HepG2 (cell line): ENCODE data around the gene DNAJC18. TPM values are rescaled to one million over a fixed set of nuclear protein-coding genes. Genes with fewer than 3 reads are reported as not detected.
"Not testable (repeated sequence)": the region's sequence is repeated elsewhere in the genome, so short reads cannot be mapped to it uniquely, and the experiment has no call there.

Source experiments
- ATAC-seq: fragments of 200-7000 bp; cut with Tn5 transposase; 3 replicates; pipeline ENCODE4 v1.9.1; 2020; ENCODE audit warnings: mild to moderate bottlenecking, moderate library complexity
- BruUV-seq: library from RNA; stranded (reverse); fragments of 400-500 nt; replicated peaks from 2 replicates; lab custom pipeline; 2021; lab: Mats Ljungman, UMichigan
- CTCF ChIA-PET: fragments of 300-600 bp; formaldehyde crosslinking; extraction: SDS; loops from one replicate; lab custom pipeline; 2021; ENCODE audit warnings: low total read pairs, inconsistent platforms, low intra/inter-chr PET ratio; lab: Yijun Ruan, JAX
- POLR2A ChIA-PET: fragments of 350-600 bp; sonication (Branson Sonifier 250); formaldehyde crosslinking; loops from one replicate; lab custom pipeline; 2020; ENCODE audit warnings: antibody characterized with exemption, inconsistent platforms; lab: Yijun Ruan, JAX
- DNase-seq: peaks from one replicate; pipeline ENCODE4 v3.0.0-alpha.2; 2015; ENCODE audit warnings: low spot score
- FAIRE-seq: peaks from 3 replicates; lab custom pipeline; 2011; peaks lifted over from hg19 to GRCh38; lab: Jason Lieb, UNC
- H2AFZ ChIP-seq: one replicate; pipeline ENCODE4 v1.6.1; 2011; ENCODE audit warnings: low read length, inconsistent platforms
- H3K27ac ChIP-seq: fragments of 300-600 bp; 3 replicates; pipeline ENCODE4 v1.8.0; 2011; ENCODE audit warnings: mixed run types, mild to moderate bottlenecking, mixed read lengths, low read length, inconsistent platforms; ENCODE audit not compliant: insufficient read depth; ENCODE audit errors: extremely low read length
- H3K27me3 ChIP-seq, 2 experiments: fragments of 200-600 bp in 1 of 2; 2 replicates in 1 of 2; 3 replicates in 1 of 2; pipeline versions ENCODE4 v1.6.0 to v1.8.0; 2011; ENCODE audit warnings: low read length in 2 of 2, mild to moderate bottlenecking in 2 of 2, moderate library complexity in 2 of 2, inconsistent platforms in 1 of 2; ENCODE audit not compliant: insufficient read depth in 2 of 2, control insufficient read depth in 1 of 2
- H3K36me3 ChIP-seq, 2 experiments: fragments of 200-600 bp in 1 of 2; replicated peaks in 1 of 2; 2 replicates in 1 of 2; 3 replicates in 1 of 2; pipeline versions ENCODE4 v1.5.1 to v1.8.0; 2011; ENCODE audit warnings: low read length in 2 of 2, inconsistent platforms in 1 of 2; ENCODE audit not compliant: insufficient read depth in 2 of 2, control insufficient read depth in 1 of 2
- H3K4me1 ChIP-seq: 2 replicates; pipeline ENCODE4 v1.5.1; 2012; ENCODE audit warnings: low read length, inconsistent platforms; ENCODE audit not compliant: insufficient read depth
- H3K4me2 ChIP-seq: 2 replicates; pipeline ENCODE4 v1.6.0; 2011; ENCODE audit warnings: low read depth, low read length, inconsistent platforms
- H3K4me3 ChIP-seq, 3 experiments: fragments of 200-600 bp in 1 of 3; sonication (generic), shearing (Covaris generic) in 1 of 3; replicated peaks in 1 of 3; 2 replicates each; pipeline ENCODE4 v1.5.1; 2011 to 2016; ENCODE audit warnings: low read length in 3 of 3, inconsistent platforms in 2 of 3, low read depth in 2 of 3, mild to moderate bottlenecking in 2 of 3, control low read depth in 1 of 3, mixed read lengths in 1 of 3; ENCODE audit not compliant: insufficient read depth in 1 of 3
- H3K79me2 ChIP-seq: one replicate; pipeline ENCODE4 v1.6.1; 2011; ENCODE audit warnings: low read length, inconsistent platforms; ENCODE audit not compliant: insufficient read depth
- H3K9ac ChIP-seq: 2 replicates; pipeline ENCODE4 v1.6.0; 2011; ENCODE audit warnings: mild to moderate bottlenecking, low read depth, low read length, inconsistent platforms; ENCODE audit not compliant: insufficient read depth
- H3K9me3 ChIP-seq: 2 replicates; pipeline ENCODE4 v1.5.1; 2012; ENCODE audit warnings: mild to moderate bottlenecking, low read length
- H4K20me1 ChIP-seq: 2 replicates; pipeline ENCODE4 v1.6.0; 2011; ENCODE audit warnings: inconsistent platforms, mild to moderate bottlenecking, low read length, moderate library complexity; ENCODE audit not compliant: insufficient read depth
- ATF4 ChIP-seq, 2 experiments: fragments of 450-650 bp in 1 of 2; sonication (generic) in 1 of 2; formaldehyde crosslinking; IDR thresholded peaks; 2 replicates each; pipeline versions ENCODE4 v1.5.0 to v1.8.0; 2020 to 2022; ENCODE audit warnings: mild to moderate bottlenecking in 1 of 2, missing genetic modification reagents in 1 of 2
- BCL6 ChIP-seq: IDR thresholded peaks from 2 replicates; pipeline ENCODE4 v1.6.1; 2016; ENCODE audit warnings: missing genetic modification reagents, missing compliant biosample characterization
- BRCA1 ChIP-seq: sonication (generic); formaldehyde crosslinking; IDR thresholded peaks from 2 replicates; pipeline ENCODE4 v1.4.0; 2020; ENCODE audit warnings: missing genetic modification reagents
- CEBPB ChIP-seq: IDR thresholded peaks from 2 replicates; pipeline ENCODE4 v1.6.1; 2011; ENCODE audit warnings: low read depth, low read length, improper control_type of control experiment, borderline replicate concordance
- GFI1 ChIP-seq: sonication (generic); formaldehyde crosslinking; IDR thresholded peaks from 2 replicates; pipeline ENCODE4 v1.5.0; 2020; ENCODE audit warnings: missing genetic modification reagents, mild to moderate bottlenecking, borderline replicate concordance
- HNF4A ChIP-seq: sonication (generic); formaldehyde crosslinking; IDR thresholded peaks from 2 replicates; pipeline ENCODE4 v1.4.0; 2020; ENCODE audit warnings: missing genetic modification reagents
- HNRNPUL1 ChIP-seq: fragments of 200-400 bp; formaldehyde crosslinking; IDR thresholded peaks from 2 replicates; pipeline ENCODE4 v1.6.1; 2017; ENCODE audit warnings: low read depth, mild to moderate bottlenecking, low read length, moderate library complexity
- LCORL ChIP-seq, 2 experiments: fragments of 450-650 bp in 1 of 2; sonication (generic) in 1 of 2; formaldehyde crosslinking in 1 of 2; IDR thresholded peaks; 2 replicates each; pipeline versions ENCODE4 v1.5.0 to v1.6.1; 2017 to 2020; ENCODE audit warnings: antibody characterized with exemption in 1 of 2, missing genetic modification reagents in 1 of 2
- MAX ChIP-seq: IDR thresholded peaks from 2 replicates; pipeline ENCODE4 v1.6.1; 2012; ENCODE audit warnings: inconsistent platforms
- NR2F1 ChIP-seq, 2 experiments: fragments of 450-650 bp in 1 of 2; formaldehyde crosslinking in 1 of 2; IDR thresholded peaks; 2 replicates each; pipeline versions ENCODE4 v1.5.0 to v1.6.1; 2016 to 2020; ENCODE audit warnings: mild to moderate bottlenecking in 1 of 2, missing compliant biosample characterization in 1 of 2, missing genetic modification reagents in 1 of 2, moderate library complexity in 1 of 2
- PATZ1 ChIP-seq: sonication (generic); formaldehyde crosslinking; IDR thresholded peaks from 2 replicates; pipeline ENCODE4 v1.4.0; 2020; ENCODE audit warnings: missing genetic modification reagents
- SOX6 ChIP-seq, 2 experiments: fragments of 450-650 bp in 1 of 2; sonication (generic) in 1 of 2; formaldehyde crosslinking in 1 of 2; IDR thresholded peaks; 2 replicates each; pipeline versions ENCODE4 v1.4.0 to v1.6.1; 2017 to 2020; ENCODE audit warnings: antibody characterized with exemption in 1 of 2, mild to moderate bottlenecking in 1 of 2, missing genetic modification reagents in 1 of 2
- ZNF850 ChIP-seq: sonication (generic); formaldehyde crosslinking; conservative IDR thresholded peaks from 2 replicates; pipeline ENCODE4 v1.9.0; 2021; ENCODE audit warnings: mild to moderate bottlenecking, missing genetic modification reagents
- WGBS: methylation state at CpG from one replicate; pipeline ENCODE4 v1.1.6; 2017; ENCODE audit warnings: low lambda C conversion rate; 5-methylcytosine and 5-hydroxymethylcytosine counted together
- in situ Hi-C: cut with HindIII; loops from 2 replicates; pipeline ENCODE4 v1.10.0; 2017; ENCODE audit warnings: low pct_unique_long_range_greater_than_20kb; ENCODE audit not compliant: extremely low pct_ligation_motif_present
- intact Hi-C: fragments of 100-400 bp; cut with micrococcal nuclease; formaldehyde crosslinking; loops from one replicate; pipeline ENCODE4 v1.10.0; 2022; ENCODE audit not compliant: unreplicated experiment
- polyA plus RNA-seq, 8 experiments: library from polyadenylated mRNA; depleted of rRNA in 3 of 8; stranded (reverse) in 7 of 8; unstranded in 1 of 8; fragments of >200 nt; fragmentation: Illumina TruSeq in 4 of 8; extraction: Trizol in 4 of 8; gene quantifications; 2 replicates each; pipeline versions ENCODE4 v1.2.1 to v1.2.3, GENCODE V29; 2011 to 2016; ENCODE audit warnings: low read depth in 4 of 8, missing spikeins in 1 of 8, mixed read lengths in 1 of 8; ENCODE audit not compliant: insufficient read depth in 1 of 8
- total RNA-seq, 5 experiments: library from RNA; depleted of rRNA; stranded (reverse); fragments of >200 nt; fragmentation: Illumina TruSeq; extraction: Trizol; gene quantifications; 2 replicates each; pipeline ENCODE4 v1.2.3, GENCODE V29; 2016; ENCODE audit warnings: low read depth in 1 of 5

The DNAJC18 gene
- total and polyA plus RNA-seq, 2 of the 13 experiments (the other 11 are each of a cell fraction or from before 2014, with no cell fraction given) = 6.5 to 6.6 TPM

GRCh38 chr5:139386956-139387355 is 52.4 kb downstream of the DNAJC18 start:
- in situ Hi-C loops = not testable (repeated sequence)

GRCh38 chr5:139386050-139386438 is 53.3 kb downstream of the DNAJC18 start:
- no TSS peak for BruUV-seq
- DNase-seq (no peak), ATAC-seq (no peak), FAIRE-seq (peak; percentile 86)
- CTCF ChIA-PET = interaction anchor here (1.3 to 1.9 kb wide), 2 partner anchors 16 to 128 kb away, joined by 4 to 6 read pairs; no protein-coding TSS in a partner anchor
- H3K27ac ChIP-seq = no peak overlapping the region
- no peak overlapping the region for H3K4me3 ChIP-seq
- no peaks in the 10 kb centered on the region; a peak in 1 of 5 replicates for H3K27me3 ChIP-seq
- in situ Hi-C loops (no loop called here), intact Hi-C loops (no loop called here)
- 13% methylated on average over 4 of the region's 5 CpGs for WGBS
- no peaks in the 10 kb centered on the region for H3K9me3 ChIP-seq
- peak overlapping the region; percentile 92 for H3K4me2 ChIP-seq
- POLR2A ChIA-PET = interaction anchor here (3.0 kb wide), 1 partner anchor 44 kb away, joined by 12 read pairs; the partner anchor contains the start of gene PAIP2
- H2AFZ ChIP-seq = no peak overlapping the region
- peaks cover 81% of the 10 kb centered on the region for H3K4me1 ChIP-seq
- H4K20me1 ChIP-seq = no peaks in the 10 kb centered on the region
- no peaks in the 10 kb centered on the region for H3K36me3 ChIP-seq
- H3K79me2 ChIP-seq = peaks cover 16% of the 10 kb centered on the region
- H3K9ac ChIP-seq = no peak overlapping the region
- TF ChIP-seq ATF4 (CRISPR knock-in tag; IDR thresholded peaks at IDR 0.05) = peak in 1 of 2 experiments; percentile 79; a peak in 1 of 4 replicates
- TF ChIP-seq CEBPB = peak; percentile 93
- TF ChIP-seq PATZ1 (CRISPR knock-in tag) = 0 out of 2 replicates have a peak, but pooled peaks have one; percentile 9
- TF ChIP-seq ZNF850 (CRISPR knock-in tag) = no peak
- no peak for TF ChIP-seq LCORL (IDR thresholded peaks at IDR 0.05)
- TF ChIP-seq LCORL (CRISPR knock-in tag; IDR thresholded peaks at IDR 0.05) = 0 out of 2 replicates have a peak, but pooled peaks have one; percentile 24
- no peak for TF ChIP-seq HNRNPUL1
- peak; percentile 49; the same call in 1 of the 2 replicates for TF ChIP-seq HNF4A (CRISPR knock-in tag)
- TF ChIP-seq BRCA1 (CRISPR knock-in tag) = no peak
- no peak for TF ChIP-seq GFI1 (CRISPR knock-in tag)
- TF ChIP-seq MAX = 0 out of 2 replicates have a peak, but pooled peaks have one; percentile 28
- TF ChIP-seq BCL6 (CRISPR knock-in tag) = peak; percentile 42; the same call in 1 of the 2 replicates
- TF ChIP-seq SOX6 (IDR thresholded peaks at IDR 0.05) = no peak
- 0 out of 2 replicates have a peak, but pooled peaks have one; percentile 17 for TF ChIP-seq SOX6 (CRISPR knock-in tag; IDR thresholded peaks at IDR 0.05)
- 0 out of 4 replicates have a peak, but pooled peaks of 1 of the 2 experiments have one; percentile 10 for TF ChIP-seq NR2F1 (CRISPR knock-in tag; IDR thresholded peaks at IDR 0.05)

More at GRCh38 chr5:139386956-139387355, 52.4 kb downstream of the DNAJC18 start:
- H3K4me3 ChIP-seq, H3K27me3 ChIP-seq, BruUV-seq, CTCF ChIA-PET, H3K36me3 ChIP-seq, DNase-seq, H3K4me2 ChIP-seq, FAIRE-seq, intact Hi-C loops, H3K27ac ChIP-seq, H3K9me3 ChIP-seq, H4K20me1 ChIP-seq, ATAC-seq, H2AFZ ChIP-seq, H3K9ac ChIP-seq: not testable (repeated sequence)
- 62% methylated on average over 9 of the region's 10 CpGs for WGBS
- POLR2A ChIA-PET = interaction anchor here (1.4 to 3.0 kb wide), 3 partner anchors 19 to 116 kb away, joined by 4 to 12 read pairs (median 10); partner anchors contain the start of gene PAIP2
- Histone ChIP-seq H3K4me1 (peaks cover 81% of the 10 kb centered on the region), H3K79me2 (peaks cover 14% of the 10 kb centered on the region)
